ENCODE results near the gene CDH23. TPM values are rescaled to one million over a fixed set of nuclear protein-coding genes. Genes with fewer than 3 reads are reported as not detected.
"Not testable (repeated sequence)": the region's sequence is repeated elsewhere in the genome, so short reads cannot be mapped to it uniquely, and the experiment has no call there.

CDH23 gene
- total RNA-seq, 4 donors from 2014 or later = 13.8 to 20.1 (median 17.3) TPM

DNA sequence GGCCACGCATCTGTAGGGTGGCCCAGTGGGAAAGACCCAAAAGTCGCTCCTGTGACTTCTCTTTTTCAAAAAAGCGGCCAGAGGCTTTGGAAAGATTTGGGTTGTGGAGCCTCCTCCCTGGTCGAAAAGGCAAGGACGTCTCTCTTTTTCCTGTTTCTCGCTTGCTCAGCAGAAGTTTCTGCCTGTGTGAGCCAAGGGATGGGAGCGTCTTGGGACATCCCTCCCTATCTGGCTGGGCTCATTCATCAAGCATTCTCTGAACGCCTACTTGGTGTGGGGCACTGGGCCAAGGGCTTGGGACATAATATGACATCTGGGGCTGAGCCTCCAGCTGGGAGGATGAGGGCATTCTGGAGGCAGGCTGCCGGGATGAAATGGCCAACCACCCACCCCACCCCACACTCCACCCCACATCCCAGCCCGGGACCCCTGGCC is 201.9 kb downstream of the CDH23 start:
- DNase-seq (ENCODE audit: low spot score in 2 of 2) = peak; percentile 80 to 82
- TF ChIP-seq POLR2A (IDR thresholded peaks at IDR 0.05) (no peak), EP300 (IDR thresholded peaks at IDR 0.05) (peak in 1 of 2 donors; percentile 68)
- TF ChIP-seq, protein P1, sequence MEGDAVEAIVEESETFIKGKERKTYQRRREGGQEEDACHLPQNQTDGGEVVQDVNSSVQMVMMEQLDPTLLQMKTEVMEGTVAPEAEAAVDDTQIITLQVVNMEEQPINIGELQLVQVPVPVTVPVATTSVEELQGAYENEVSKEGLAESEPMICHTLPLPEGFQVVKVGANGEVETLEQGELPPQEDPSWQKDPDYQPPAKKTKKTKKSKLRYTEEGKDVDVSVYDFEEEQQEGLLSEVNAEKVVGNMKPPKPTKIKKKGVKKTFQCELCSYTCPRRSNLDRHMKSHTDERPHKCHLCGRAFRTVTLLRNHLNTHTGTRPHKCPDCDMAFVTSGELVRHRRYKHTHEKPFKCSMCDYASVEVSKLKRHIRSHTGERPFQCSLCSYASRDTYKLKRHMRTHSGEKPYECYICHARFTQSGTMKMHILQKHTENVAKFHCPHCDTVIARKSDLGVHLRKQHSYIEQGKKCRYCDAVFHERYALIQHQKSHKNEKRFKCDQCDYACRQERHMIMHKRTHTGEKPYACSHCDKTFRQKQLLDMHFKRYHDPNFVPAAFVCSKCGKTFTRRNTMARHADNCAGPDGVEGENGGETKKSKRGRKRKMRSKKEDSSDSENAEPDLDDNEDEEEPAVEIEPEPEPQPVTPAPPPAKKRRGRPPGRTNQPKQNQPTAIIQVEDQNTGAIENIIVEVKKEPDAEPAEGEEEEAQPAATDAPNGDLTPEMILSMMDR (IDR thresholded peaks at IDR 0.05) = no peak
- H3K27ac ChIP-seq = peak overlapping the region; percentile 37 to 92 (median 70)
- no peaks in the 10 kb centered on the region for H3K27me3 ChIP-seq
- H3K4me3 ChIP-seq = no peak overlapping the region
- peaks cover 0 to 39% (median 17%) of the 10 kb centered on the region in 4 donors for H3K4me1 ChIP-seq
- 23 to 26% methylated on average over 9 to 10 of the region's 10 CpGs for WGBS, 2 donors
- H3K9me3 ChIP-seq = no peaks in the 10 kb centered on the region
- H3K36me3 ChIP-seq = no peaks in the 10 kb centered on the region

DNA sequence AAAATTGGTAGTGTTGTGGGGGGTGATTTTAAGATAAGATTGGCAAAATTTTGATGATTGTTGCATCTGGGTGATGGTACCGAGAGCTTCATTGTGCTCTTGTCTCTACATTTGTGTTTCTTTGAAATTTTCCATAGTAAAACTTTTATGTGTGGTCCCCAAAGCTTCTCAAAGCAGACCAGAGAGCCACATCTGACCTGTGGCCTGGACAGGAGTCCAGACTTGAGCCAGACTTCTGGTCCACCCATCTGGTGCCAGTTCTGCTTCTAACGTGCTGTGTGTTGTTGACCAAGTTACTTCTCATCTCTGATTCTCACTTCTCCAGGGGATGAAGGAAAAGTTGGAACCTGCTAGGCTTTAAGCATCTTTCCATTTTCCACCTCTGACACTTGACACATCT is 202.8 kb downstream of the CDH23 start:
- no peaks in the 10 kb centered on the region for H3K27me3 ChIP-seq
- H3K4me1 ChIP-seq = peaks cover 0 to 39% (median 17%) of the 10 kb centered on the region in 4 donors
- no peaks in the 10 kb centered on the region for H3K9me3 ChIP-seq
- DNase-seq (ENCODE audit: low spot score in 2 of 2) = no peak
- H3K36me3 ChIP-seq = no peaks in the 10 kb centered on the region
- 83 to 90% methylated on average over 2 of the region's 2 CpGs for WGBS, 2 donors
- H3K4me3 ChIP-seq = no peak overlapping the region
- TF ChIP-seq POLR2A (IDR thresholded peaks at IDR 0.05) (no peak), EP300 (IDR thresholded peaks at IDR 0.05) (no peak)
- TF ChIP-seq, protein P1 (IDR thresholded peaks at IDR 0.05) = no peak
- H3K27ac ChIP-seq = peak overlapping the region in 2 of 4 donors; percentile 2 to 77

DNA sequence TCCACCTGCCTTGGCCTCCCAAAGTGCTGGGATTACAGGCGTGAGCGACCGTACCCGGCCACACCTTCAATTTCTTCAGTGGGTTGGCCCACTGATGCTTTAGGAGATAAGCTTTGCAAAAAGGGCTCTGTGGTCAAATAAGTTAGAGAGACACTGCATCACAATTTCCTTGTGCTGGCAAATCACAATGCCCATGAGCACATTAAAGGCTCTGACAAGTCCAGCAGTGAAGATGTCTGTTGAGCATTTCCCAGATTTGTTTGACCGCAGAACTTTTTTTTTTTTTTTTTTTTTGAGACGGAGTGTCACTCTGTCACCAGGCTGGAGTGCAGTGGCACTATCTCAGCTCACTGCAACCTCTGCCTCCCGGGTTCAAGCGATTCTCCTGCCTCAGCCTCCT is 203.5 kb downstream of the CDH23 start:
- H3K36me3 ChIP-seq = not testable (repeated sequence)
- H3K27ac ChIP-seq = peak overlapping the region in 2 of 4 donors; percentile 40 to 72

DNA sequence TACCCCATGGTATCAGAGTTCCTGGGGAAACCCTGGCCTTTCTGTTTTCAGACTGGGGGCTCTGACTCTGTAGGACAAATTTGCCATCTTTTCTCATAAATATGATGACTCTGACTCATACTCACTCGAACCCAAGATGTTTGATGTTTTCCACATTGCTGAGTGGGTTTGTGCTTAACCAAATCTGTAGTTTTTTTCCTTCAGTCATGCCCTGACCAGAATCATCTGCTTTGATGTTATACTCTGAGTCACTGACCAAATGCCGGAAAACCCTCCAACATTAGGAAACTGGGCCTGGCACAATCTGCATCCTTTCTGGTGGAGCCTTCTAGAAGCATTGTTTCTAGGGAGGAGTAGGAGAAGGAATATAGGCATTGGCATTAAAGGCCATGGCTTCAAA is 204.1 kb downstream of the CDH23 start:
- Histone ChIP-seq H3K4me1 (peaks cover 0 to 39% (median 17%) of the 10 kb centered on the region in 4 donors), H3K9me3 (no peaks in the 10 kb centered on the region), H3K27ac (peak overlapping the region in 2 of 4 donors; percentile 40 to 72), H3K36me3 (no peaks in the 10 kb centered on the region), H3K27me3 (no peaks in the 10 kb centered on the region), H3K4me3 (no peak overlapping the region)
- 24 to 38% methylated on average over 2 of the region's 2 CpGs for WGBS, 2 donors
- TF ChIP-seq EP300 (IDR thresholded peaks at IDR 0.05) = peak in 1 of 2 donors; percentile 35
- TF ChIP-seq, protein P1 (IDR thresholded peaks at IDR 0.05) = no peak
- DNase-seq (ENCODE audit: low spot score in 2 of 2) = no peak

More for the DNA sequence above, 203.5 kb downstream of the CDH23 start:
- H3K9me3 ChIP-seq; DNase-seq (ENCODE audit: low spot score in 2 of 2); H3K27me3 ChIP-seq; H3K4me3 ChIP-seq: not testable (repeated sequence)
- H3K4me1 ChIP-seq = peaks cover 0 to 39% (median 17%) of the 10 kb centered on the region in 4 donors
- WGBS, 2 donors = 91 to 96% methylated on average over 8 of the region's 8 CpGs

DNA sequence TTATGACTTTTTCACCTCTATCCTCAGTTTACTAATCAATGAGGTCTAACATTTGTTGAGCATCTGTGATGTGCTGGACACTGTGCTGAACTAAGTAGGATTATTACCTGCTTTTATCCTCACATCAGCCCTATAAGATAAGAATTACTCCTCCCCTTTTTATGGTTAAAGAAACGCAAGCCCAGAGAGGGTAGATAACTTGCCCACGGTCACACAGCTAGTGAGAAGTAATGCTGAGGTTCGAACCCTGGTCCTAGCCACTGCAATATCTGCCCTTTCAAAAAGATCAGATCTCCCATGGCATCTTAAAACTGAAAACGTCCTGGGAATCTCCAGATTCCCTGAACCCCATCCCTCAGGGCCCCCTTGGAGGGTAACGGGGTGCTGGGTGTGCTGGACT is 204.6 kb downstream of the CDH23 start:
- Histone ChIP-seq H3K4me3 (no peak overlapping the region), H3K27ac (peak overlapping the region in 1 of 4 donors; percentile 29), H3K27me3 (no peaks in the 10 kb centered on the region), H3K36me3 (no peaks in the 10 kb centered on the region), H3K4me1 (peaks cover 0 to 39% (median 17%) of the 10 kb centered on the region in 4 donors), H3K9me3 (no peaks in the 10 kb centered on the region)
- WGBS, 2 donors = 87 to 88% methylated on average over 5 of the region's 5 CpGs
- TF ChIP-seq, protein P1 (IDR thresholded peaks at IDR 0.05) = no peak
- TF ChIP-seq POLR2A (IDR thresholded peaks at IDR 0.05) (no peak), EP300 (IDR thresholded peaks at IDR 0.05) (no peak)
- no peak for DNase-seq (ENCODE audit: low spot score in 2 of 2)

DNA sequence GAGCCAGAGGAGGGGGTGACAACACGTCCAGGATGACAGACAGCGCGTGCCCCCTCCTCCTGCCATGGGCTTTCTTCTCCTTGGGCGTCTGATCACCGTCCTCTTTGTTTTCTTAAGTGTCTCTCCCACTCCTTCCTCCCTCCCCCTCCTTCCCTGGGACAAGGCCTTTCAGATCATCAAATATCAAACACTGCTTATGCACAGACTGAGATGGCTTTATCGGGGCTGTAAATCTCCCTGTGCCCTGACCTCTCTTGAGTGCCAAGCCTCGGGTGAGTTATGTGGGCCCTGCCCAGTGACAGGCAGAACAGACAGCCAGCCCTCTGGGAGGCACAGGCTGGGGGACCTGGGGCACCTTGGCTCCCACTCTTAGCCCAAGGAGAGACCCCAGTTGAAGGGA is 206.4 kb downstream of the CDH23 start:
- H3K9me3 ChIP-seq = no peaks in the 10 kb centered on the region
- TF ChIP-seq EP300 (IDR thresholded peaks at IDR 0.05) (no peak), POLR2A (IDR thresholded peaks at IDR 0.05) (no peak)
- TF ChIP-seq, protein P1 (IDR thresholded peaks at IDR 0.05) = no peak
- H3K27ac ChIP-seq = no peak overlapping the region
- H3K4me1 ChIP-seq = peaks cover 0 to 22% (median 7%) of the 10 kb centered on the region in 4 donors
- H3K4me3 ChIP-seq = no peak overlapping the region
- no peaks in the 10 kb centered on the region for H3K36me3 ChIP-seq
- 49 to 53% methylated on average over 7 of the region's 7 CpGs for WGBS, 2 donors
- DNase-seq (ENCODE audit: low spot score in 2 of 2) = no peak
- H3K27me3 ChIP-seq = no peaks in the 10 kb centered on the region
